T1000 (cell line): ENCODE results near the gene SATB2.

ENCODE experiments used
- DNase-seq: peaks from one replicate; lab custom pipeline; 2025; ENCODE audit warnings: mixed read lengths; lab: John Stamatoyannopoulos, UW

SATB2 gene

GRCh38 chr2:199465988-199466691 lies 8.4 kb upstream of the SATB2 start:
- no peak for DNase-seq

GRCh38 chr2:199465390-199465789 lies 7.7 kb upstream of the SATB2 start:
- DNase-seq: no peak

GRCh38 chr2:199464606-199465352 lies 7.0 kb upstream of the SATB2 start:
- no peak for DNase-seq

GRCh38 chr2:199463708-199464605 lies 6.2 kb upstream of the SATB2 start:
- no peak for DNase-seq

- peak; percentile 60 for DNase-seq
Observed at GRCh38 chr2:199462956-199463692, 5.4 kb upstream of the SATB2 start.

- DNase-seq: no peak
Observed at GRCh38 chr2:199462347-199462955, 4.7 kb upstream of the SATB2 start.

GRCh38 chr2:199461711-199462346 lies 4.1 kb upstream of the SATB2 start:
- no peak for DNase-seq

- DNase-seq: no peak
Observed at GRCh38 chr2:199460846-199461710, 3.3 kb upstream of the SATB2 start.

- DNase-seq: no peak
Observed at GRCh38 chr2:199460101-199460671, 2.4 kb upstream of the SATB2 start.

- DNase-seq: peak; percentile 78
Observed at GRCh38 chr2:199459286-199460100, 1.8 kb upstream of the SATB2 start.

GRCh38 chr2:199458806-199459285 lies 1.1 kb upstream of the SATB2 start:
- peak; percentile 51 for DNase-seq

GRCh38 chr2:199458009-199458805 lies 468 bp upstream of the SATB2 start:
- peak; percentile 48 for DNase-seq

- DNase-seq: no peak
Observed at GRCh38 chr2:199456383-199457146, 1.2 kb downstream of the SATB2 start.

GRCh38 chr2:199455545-199456382 lies 2.0 kb downstream of the SATB2 start:
- DNase-seq: peak; percentile 38

GRCh38 chr2:199455210-199455544 lies 2.6 kb downstream of the SATB2 start:
- DNase-seq: no peak

GRCh38 chr2:199452991-199453379 lies 4.8 kb downstream of the SATB2 start:
- no peak for DNase-seq
